PC-3 (cell line): ENCODE data around the gene NEAT1. TPM values are rescaled to one million over a fixed set of nuclear protein-coding genes. Genes with fewer than 3 reads are reported as not detected.
"Not testable (repeated sequence)": the region's sequence is repeated elsewhere in the genome, so short reads cannot be mapped to it uniquely, and the experiment has no call there.

Source experiments
- ATAC-seq: fragments of 200-7000 bp; cut with Tn5 transposase; 2 replicates; pipeline ENCODE4 v1.9.1; 2020; ENCODE audit warnings: mild to moderate bottlenecking, moderate library complexity
- BruUV-seq: library from RNA; stranded (reverse); fragments of 400-500 nt; replicated peaks from 2 replicates; lab custom pipeline; 2021; lab: Mats Ljungman, UMichigan
- CTCF ChIA-PET: fragments of 300-600 bp; sonication (Branson Sonifier 250); formaldehyde crosslinking; loops from one replicate; lab custom pipeline; 2022; ENCODE audit warnings: antibody characterized with exemption; lab: Charles Lee
- POLR2A ChIA-PET: fragments of 300-600 bp; sonication (Branson Sonifier 250); formaldehyde crosslinking; loops from one replicate; lab custom pipeline; 2022; ENCODE audit warnings: antibody characterized with exemption; ENCODE audit not compliant: unreplicated experiment; lab: Charles Lee
- DNase-seq: peaks from one replicate; pipeline ENCODE4 v3.0.0-alpha.2; 2015
- H2AFZ ChIP-seq: fragments of 300-600 bp; sonication (generic); 2 replicates; pipeline ENCODE4 v1.6.0; 2016; ENCODE audit warnings: antibody characterized with exemption, low read length
- H3F3A ChIP-seq: fragments of 300-600 bp; sonication (generic); one replicate; pipeline ENCODE4 v1.6.0; 2017; ENCODE audit warnings: antibody characterized with exemption, low read length, control low read depth, mild to moderate bottlenecking; ENCODE audit not compliant: unreplicated experiment
- H3K27ac ChIP-seq: fragments of 300-600 bp; sonication (generic); 2 replicates; pipeline ENCODE4 v1.5.1; 2016; ENCODE audit warnings: mild to moderate bottlenecking, low read length
- H3K27me3 ChIP-seq: fragments of 300-600 bp; sonication (generic); 2 replicates; pipeline ENCODE4 v1.6.1; 2016; ENCODE audit warnings: low read length, mixed read lengths
- H3K36me3 ChIP-seq: fragments of 300-600 bp; sonication (generic); 2 replicates; pipeline ENCODE4 v1.6.1; 2016; ENCODE audit warnings: low read depth, mixed run types, low read length, mixed read lengths
- H3K4me1 ChIP-seq: fragments of 300-600 bp; sonication (generic); 2 replicates; pipeline ENCODE4 v1.5.1; 2016; ENCODE audit warnings: low read length; ENCODE audit not compliant: insufficient read depth
- H3K4me2 ChIP-seq: fragments of 300-600 bp; sonication (generic); 2 replicates; pipeline ENCODE4 v1.6.0; 2016; ENCODE audit warnings: low read length
- H3K4me3 ChIP-seq: fragments of 300-600 bp; sonication (generic); 2 replicates; pipeline ENCODE4 v1.5.1; 2016; ENCODE audit warnings: mild to moderate bottlenecking, low read length, mixed read lengths
- H3K79me2 ChIP-seq: fragments of 300-600 bp; sonication (generic); 2 replicates; pipeline ENCODE4 v1.6.1; 2017; ENCODE audit warnings: low read length, mixed read lengths
- H3K9ac ChIP-seq: fragments of 300-600 bp; sonication (generic); 2 replicates; pipeline ENCODE4 v1.6.0; 2016; ENCODE audit warnings: mild to moderate bottlenecking, low read length
- H3K9me2 ChIP-seq: fragments of 300-600 bp; sonication (generic); replicated peaks from 2 replicates; pipeline ENCODE4 v1.6.1; 2016; ENCODE audit warnings: mixed run types, low read length, mixed read lengths
- H3K9me3 ChIP-seq: fragments of 300-600 bp; sonication (generic); 2 replicates; pipeline ENCODE4 v1.6.1; 2016; ENCODE audit warnings: low read length, mixed read lengths
- H4K20me1 ChIP-seq: fragments of 300-600 bp; sonication (generic); 2 replicates; pipeline ENCODE4 v1.6.1; 2016; ENCODE audit warnings: low read length, mixed read lengths
- CTCF ChIP-seq: fragments of 300-600 bp; sonication (generic); conservative IDR thresholded peaks from 2 replicates; pipeline ENCODE4 v1.5.1; 2017; ENCODE audit warnings: antibody characterized with exemption, low read depth, mild to moderate bottlenecking, low read length
- EZH2 ChIP-seq: fragments of 300-600 bp; sonication (generic); IDR thresholded peaks from one replicate; pipeline ENCODE4 v1.6.1; 2017; ENCODE audit warnings: antibody characterized with exemption, mild to moderate bottlenecking, low read length; ENCODE audit not compliant: unreplicated experiment
- EZH2phosphoT487 ChIP-seq: fragments of 300-600 bp; sonication (generic); IDR thresholded peaks from 2 replicates; pipeline ENCODE4 v1.6.1; 2018; ENCODE audit warnings: mild to moderate bottlenecking, antibody characterized with exemption, low read length, borderline replicate concordance
- intact Hi-C: fragments of 100-400 bp; cut with micrococcal nuclease; formaldehyde crosslinking; loops from 2 replicates; pipeline ENCODE4 v1.9.0; 2023
- total RNA-seq: library from RNA; depleted of rRNA; stranded (reverse); fragments of >200 nt; gene quantifications from 2 replicates; pipeline ENCODE4 v1.2.3, GENCODE V29; 2014

The NEAT1 gene
- total RNA-seq, 1 experiment from 2014 or later: 47.9 TPM

GRCh38 chr11:65448074-65448417, 25.4 kb downstream of the NEAT1 start:
- Histone ChIP-seq H3K27me3 (no peaks in the 10 kb centered on the region), H3K9me3 (no peaks in the 10 kb centered on the region), H3K4me1 (peaks cover 4% of the 10 kb centered on the region; the same call in 1 of the 2 replicates), H3K9me2 (no peaks in the 10 kb centered on the region), H4K20me1 (no peaks in the 10 kb centered on the region), H3K4me3 (no peak overlapping the region), H3F3A (peaks cover 3% of the 10 kb centered on the region), H3K4me2 (no peak overlapping the region), H3K79me2 (no peaks in the 10 kb centered on the region), H3K27ac (no peak overlapping the region), H3K36me3 (no peaks in the 10 kb centered on the region), H3K9ac (no peak overlapping the region), H2AFZ (no peak overlapping the region)
- ATAC-seq (no peak), DNase-seq (no peak)
- BruUV-seq: no TSS peak
- TF ChIP-seq EZH2 (no peak), EZH2phosphoT487 (no peak), CTCF (no peak)
- ChIA-PET CTCF (no interaction called here), POLR2A (no interaction called here)
- intact Hi-C loops: no loop called here

- DNase-seq (peak; percentile 2), ATAC-seq (no peak)
- H2AFZ ChIP-seq: no peak overlapping the region
- TF ChIP-seq CTCF (no peak), EZH2phosphoT487 (no peak), EZH2 (no peak)
- no peaks in the 10 kb centered on the region for H3K36me3 ChIP-seq
- ChIA-PET POLR2A (no interaction called here), CTCF (no interaction called here)
- no peak overlapping the region for H3K4me3 ChIP-seq
- H4K20me1 ChIP-seq: no peaks in the 10 kb centered on the region
- no peak overlapping the region for H3K4me2 ChIP-seq
- peaks cover 3% of the 10 kb centered on the region for H3F3A ChIP-seq
- no peaks in the 10 kb centered on the region for H3K9me3 ChIP-seq
- H3K79me2 ChIP-seq: no peaks in the 10 kb centered on the region
- no peaks in the 10 kb centered on the region for H3K9me2 ChIP-seq
- H3K27ac ChIP-seq: no peak overlapping the region
- H3K4me1 ChIP-seq: peaks cover 6% of the 10 kb centered on the region; the same call in 1 of the 2 replicates
- BruUV-seq: no TSS peak
- intact Hi-C loops: no loop called here
- no peak overlapping the region for H3K9ac ChIP-seq
- no peaks in the 10 kb centered on the region for H3K27me3 ChIP-seq
These were observed 26.0 kb downstream of the NEAT1 start for GRCh38 chr11:65448418-65449105.

- H3F3A ChIP-seq, H3K79me2 ChIP-seq, intact Hi-C loops, H3K9ac ChIP-seq, H3K27ac ChIP-seq, H3K27me3 ChIP-seq, BruUV-seq, H3K4me2 ChIP-seq, H2AFZ ChIP-seq, H3K36me3 ChIP-seq, ATAC-seq, DNase-seq, CTCF ChIA-PET, H3K9me2 ChIP-seq, H3K9me3 ChIP-seq, H3K4me3 ChIP-seq, H4K20me1 ChIP-seq, POLR2A ChIA-PET: not testable (repeated sequence)
- H3K4me1 ChIP-seq: peaks cover 22% of the 10 kb centered on the region
These were observed 28.7 kb downstream of the NEAT1 start for GRCh38 chr11:65451301-65451700.

GRCh38 chr11:65452259-65452658, 29.7 kb downstream of the NEAT1 start:
- H3K27me3 ChIP-seq, BruUV-seq, H3K36me3 ChIP-seq, H3K4me3 ChIP-seq, H3K9me2 ChIP-seq, H3K9me3 ChIP-seq, H3K9ac ChIP-seq, CTCF ChIA-PET, H3F3A ChIP-seq, intact Hi-C loops, H3K4me2 ChIP-seq, DNase-seq, H4K20me1 ChIP-seq, H2AFZ ChIP-seq, ATAC-seq, H3K27ac ChIP-seq: not testable (repeated sequence)
- Histone ChIP-seq H3K4me1 (peaks cover 25% of the 10 kb centered on the region), H3K79me2 (peaks cover 14% of the 10 kb centered on the region)
- POLR2A ChIA-PET: interaction anchor here (1.4 kb wide), 1 partner anchor 47 kb away, joined by 7 read pairs; the partner anchor contains the start of gene MALAT1
